DND-41 (cell line): ENCODE measurements around the gene CFAP206.

Experiments
- ATAC-seq: fragments of 200-7000 bp; cut with Tn5 transposase; 3 replicates; pipeline ENCODE4 v1.9.1; 2021; ENCODE audit warnings: low read depth; ENCODE audit not compliant: insufficient read depth
- DNase-seq: peaks from one replicate; pipeline ENCODE4 v3.0.0-alpha.2; 2020
- H2AFZ ChIP-seq: 2 replicates; pipeline ENCODE4 v1.6.0; 2012; ENCODE audit warnings: low read depth, low read length
- H3K27ac ChIP-seq: 2 replicates; pipeline ENCODE4 v1.5.1; 2012; ENCODE audit warnings: low read length, inconsistent platforms
- H3K27me3 ChIP-seq: fragments of 200-600 bp; sonication (generic); 2 replicates; pipeline ENCODE4 v1.6.0; 2012; ENCODE audit warnings: low read length, mild to moderate bottlenecking, inconsistent platforms; ENCODE audit not compliant: insufficient read depth, poor library complexity
- H3K36me3 ChIP-seq: 2 replicates; pipeline ENCODE4 v1.5.1; 2012; ENCODE audit warnings: low read length, inconsistent platforms; ENCODE audit not compliant: insufficient read depth
- H3K4me1 ChIP-seq: 2 replicates; pipeline ENCODE4 v1.5.1; 2012; ENCODE audit warnings: mild to moderate bottlenecking, low read length; ENCODE audit not compliant: insufficient read depth
- H3K4me2 ChIP-seq: 2 replicates; pipeline ENCODE4 v1.6.0; 2012; ENCODE audit warnings: mild to moderate bottlenecking, moderate library complexity, low read length, inconsistent platforms; ENCODE audit not compliant: insufficient read depth
- H3K4me3 ChIP-seq, 2 experiments: fragments of 200-600 bp in 1 of 2; shearing (Covaris generic) in 1 of 2; 2 replicates each; pipeline ENCODE4 v1.5.1; 2012 to 2016; ENCODE audit warnings: inconsistent platforms in 2 of 2, low read length in 2 of 2, mild to moderate bottlenecking in 2 of 2, low read depth in 1 of 2, moderate library complexity in 1 of 2
- H3K79me2 ChIP-seq: 2 replicates; pipeline ENCODE4 v1.6.0; 2012; ENCODE audit warnings: low read length, inconsistent platforms; ENCODE audit not compliant: insufficient read depth
- H3K9ac ChIP-seq: 2 replicates; pipeline ENCODE4 v1.6.0; 2012; ENCODE audit warnings: low read depth, mild to moderate bottlenecking, inconsistent platforms, low read length, moderate library complexity
- H3K9me3 ChIP-seq: 2 replicates; pipeline ENCODE4 v1.5.1; 2012; ENCODE audit warnings: low read length, moderate library complexity, mild to moderate bottlenecking, inconsistent platforms; ENCODE audit not compliant: insufficient read depth, severe bottlenecking
- H4K20me1 ChIP-seq: 2 replicates; pipeline ENCODE4 v1.6.0; 2012; ENCODE audit warnings: low read length; ENCODE audit not compliant: insufficient read depth
- EZH2 ChIP-seq: IDR thresholded peaks from 3 replicates; pipeline ENCODE4 v1.6.1; 2012; ENCODE audit warnings: borderline replicate concordance, low read depth, mild to moderate bottlenecking, moderate library complexity, low read length, inconsistent platforms; ENCODE audit not compliant: severe bottlenecking
- TF ChIP-seq, protein P1 (sequence below): IDR thresholded peaks from 2 replicates; pipeline ENCODE4 v1.5.1; 2012; ENCODE audit warnings: borderline replicate concordance, low read length, moderate library complexity, mild to moderate bottlenecking; ENCODE audit not compliant: poor library complexity, severe bottlenecking; ENCODE audit errors: extremely low read depth

The CFAP206 gene

DNA sequence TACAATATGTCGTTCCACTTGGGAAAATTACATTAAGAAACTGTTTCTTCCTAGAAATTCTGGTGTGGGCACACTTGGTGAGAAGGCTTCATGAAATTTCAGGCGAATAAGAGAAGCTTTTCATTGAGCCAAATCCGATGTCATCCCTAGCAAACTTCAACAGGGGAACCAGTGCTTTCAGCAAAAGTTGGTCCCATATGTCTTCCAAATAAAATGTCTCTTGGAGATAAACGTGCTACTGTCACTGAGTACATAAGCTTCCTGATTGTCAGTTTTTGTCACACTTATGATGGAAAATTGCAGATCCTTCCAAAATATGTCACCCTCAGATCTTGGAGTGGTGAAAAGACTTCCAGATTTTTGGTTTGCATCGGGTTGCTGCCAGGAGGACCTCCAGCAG, 33.9 kb downstream of the CFAP206 start:
- no peaks in the 10 kb centered on the region for H3K79me2 ChIP-seq
- H3K27me3 ChIP-seq, result peaks cover 4% of the 10 kb centered on the region
- TF ChIP-seq EZH2, result no peak
- H3K36me3 ChIP-seq, result no peaks in the 10 kb centered on the region
- no peak overlapping the region for H3K9ac ChIP-seq
- H3K27ac ChIP-seq, result no peak overlapping the region
- H2AFZ ChIP-seq, result no peak overlapping the region
- DNase-seq, result no peak
- no peaks in the 10 kb centered on the region for H3K9me3 ChIP-seq
- no peaks in the 10 kb centered on the region for H3K4me1 ChIP-seq
- no peaks in the 10 kb centered on the region for H4K20me1 ChIP-seq
- H3K4me2 ChIP-seq, result no peak overlapping the region
- H3K4me3 ChIP-seq, result no peak overlapping the region
- no peak for ATAC-seq

- Histone ChIP-seq H3K36me3 (no peaks in the 10 kb centered on the region), H3K4me3 (no peak overlapping the region), H3K9ac (no peak overlapping the region), H3K27ac (no peak overlapping the region), H3K79me2 (no peaks in the 10 kb centered on the region), H2AFZ (no peak overlapping the region), H3K9me3 (no peaks in the 10 kb centered on the region), H3K4me2 (no peak overlapping the region), H3K27me3 (peaks cover 4% of the 10 kb centered on the region), H3K4me1 (no peaks in the 10 kb centered on the region), H4K20me1 (no peaks in the 10 kb centered on the region)
- ATAC-seq (no peak), DNase-seq (no peak)
- TF ChIP-seq EZH2, result no peak
- TF ChIP-seq, protein P1, sequence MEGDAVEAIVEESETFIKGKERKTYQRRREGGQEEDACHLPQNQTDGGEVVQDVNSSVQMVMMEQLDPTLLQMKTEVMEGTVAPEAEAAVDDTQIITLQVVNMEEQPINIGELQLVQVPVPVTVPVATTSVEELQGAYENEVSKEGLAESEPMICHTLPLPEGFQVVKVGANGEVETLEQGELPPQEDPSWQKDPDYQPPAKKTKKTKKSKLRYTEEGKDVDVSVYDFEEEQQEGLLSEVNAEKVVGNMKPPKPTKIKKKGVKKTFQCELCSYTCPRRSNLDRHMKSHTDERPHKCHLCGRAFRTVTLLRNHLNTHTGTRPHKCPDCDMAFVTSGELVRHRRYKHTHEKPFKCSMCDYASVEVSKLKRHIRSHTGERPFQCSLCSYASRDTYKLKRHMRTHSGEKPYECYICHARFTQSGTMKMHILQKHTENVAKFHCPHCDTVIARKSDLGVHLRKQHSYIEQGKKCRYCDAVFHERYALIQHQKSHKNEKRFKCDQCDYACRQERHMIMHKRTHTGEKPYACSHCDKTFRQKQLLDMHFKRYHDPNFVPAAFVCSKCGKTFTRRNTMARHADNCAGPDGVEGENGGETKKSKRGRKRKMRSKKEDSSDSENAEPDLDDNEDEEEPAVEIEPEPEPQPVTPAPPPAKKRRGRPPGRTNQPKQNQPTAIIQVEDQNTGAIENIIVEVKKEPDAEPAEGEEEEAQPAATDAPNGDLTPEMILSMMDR, result no peak
Observed at GRCh38 chr6:87444362-87444761, 36.6 kb downstream of the CFAP206 start.

DNA sequence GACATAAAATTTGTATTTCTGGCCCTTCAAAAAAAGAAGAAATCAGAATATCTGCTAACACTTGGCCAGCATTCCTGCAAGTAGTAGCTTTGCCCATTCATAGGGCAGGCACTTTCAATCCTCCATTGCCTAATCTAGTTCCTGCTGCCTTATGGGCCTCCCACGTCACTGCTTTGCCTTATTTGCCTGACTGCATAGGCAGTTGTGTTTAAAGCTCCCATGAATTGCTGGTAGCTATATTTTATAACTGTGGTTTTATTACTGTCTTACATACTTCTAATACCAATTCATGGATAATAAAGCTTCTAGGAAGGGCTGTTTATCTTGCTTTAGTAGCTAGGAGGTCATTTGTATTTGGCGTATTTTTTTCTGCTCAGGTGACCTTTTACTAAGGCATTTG, 57.3 kb downstream of the CFAP206 start:
- no peaks in the 10 kb centered on the region for H3K4me1 ChIP-seq
- ATAC-seq (no peak), DNase-seq (no peak)
- H3K9ac ChIP-seq, result no peak overlapping the region
- no peak overlapping the region for H3K4me2 ChIP-seq
- H4K20me1 ChIP-seq, result no peaks in the 10 kb centered on the region
- TF ChIP-seq EZH2, result no peak
- TF ChIP-seq, protein P1, result no peak
- H3K9me3 ChIP-seq, result no peaks in the 10 kb centered on the region
- no peak overlapping the region for H3K4me3 ChIP-seq
- peaks cover 3% of the 10 kb centered on the region for H3K27me3 ChIP-seq
- no peaks in the 10 kb centered on the region for H3K79me2 ChIP-seq
- no peak overlapping the region for H2AFZ ChIP-seq
- no peaks in the 10 kb centered on the region for H3K36me3 ChIP-seq
- no peak overlapping the region for H3K27ac ChIP-seq

DNA sequence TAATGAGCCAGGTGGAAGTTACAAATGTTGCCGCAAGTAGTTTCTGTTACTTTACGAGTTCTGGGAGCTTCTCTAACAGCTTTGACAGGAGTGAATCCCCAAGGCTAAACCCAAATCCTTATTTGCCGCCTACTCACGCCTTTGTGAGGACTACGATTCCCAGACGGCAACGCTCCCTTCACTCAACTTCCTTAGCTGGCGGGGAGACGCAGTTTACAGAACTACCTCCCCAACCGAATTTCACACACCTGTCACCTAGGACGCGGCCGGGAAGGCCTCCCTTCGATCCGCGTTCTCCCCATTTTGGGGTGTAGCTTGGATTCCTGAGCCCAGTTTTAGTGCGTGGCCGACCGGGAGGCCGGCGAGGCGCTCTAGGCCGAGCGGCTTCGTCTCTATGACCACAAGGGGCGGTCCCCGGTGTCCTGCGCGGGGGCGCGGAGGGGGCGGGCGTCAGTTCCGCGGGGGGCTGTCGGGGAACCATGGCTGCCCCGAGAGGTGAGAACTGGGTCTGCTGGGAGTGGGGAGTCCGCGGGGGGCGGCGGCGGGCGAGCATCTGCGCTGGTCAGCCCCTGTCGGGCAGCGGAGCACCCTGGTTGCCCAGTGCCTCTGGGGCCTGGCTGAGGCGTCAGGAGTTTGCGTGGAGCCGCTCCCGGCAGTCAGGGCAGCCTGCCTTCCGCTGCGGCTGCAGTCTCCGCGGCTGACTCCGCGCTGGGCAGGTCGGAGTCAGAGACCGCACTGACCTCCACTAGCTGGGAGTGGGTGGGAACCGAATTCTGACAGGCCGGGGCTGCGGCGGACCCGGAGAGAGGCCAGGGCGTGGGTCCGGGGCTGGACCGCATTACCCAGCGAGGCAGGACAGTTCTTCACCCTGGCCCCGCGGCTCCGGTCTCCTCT, 65.0 kb downstream of the CFAP206 start, which contains the start of gene SLC35A1:
Gene SLC35A1 (plus strand): TSS at position 450 of the 894 bp plus-strand sequence. CDS start 30 bp downstream, at position 480.
- Histone ChIP-seq H3K4me1 (peaks cover 20% of the 10 kb centered on the region), H3K4me3 (peak within 1 kb of the TSS; percentile 59 to 88), H3K27me3 (no peaks in the 10 kb centered on the region), H3K4me2 (peak within 1 kb of the TSS; percentile 84), H3K27ac (peak within 1 kb of the TSS; percentile 83), H2AFZ (peak within 1 kb of the TSS; percentile 97), H3K36me3 (no peaks in the 10 kb centered on the region), H3K9ac (peak within 1 kb of the TSS; percentile 78), H3K79me2 (no peaks in the 10 kb centered on the region; the same call in 1 of the 2 replicates), H3K9me3 (no peaks in the 10 kb centered on the region), H4K20me1 (no peaks in the 10 kb centered on the region)
- peak; percentile 84 for DNase-seq
- ATAC-seq, result peak; percentile 90
- TF ChIP-seq, protein P1, result no peak
- TF ChIP-seq EZH2, result no peak
